GM23338 (cell line): Measurements from ENCODE around the gene SRD5A3.

Experiments used
- CREB1 ChIP-seq: fragments of 250-450 bp; sonication (Bioruptor Pico); IDR thresholded peaks from 2 replicates; pipeline ENCODE4 v1.5.0; 2020; ENCODE audit warnings: low read depth, mild to moderate bottlenecking, moderate library complexity
- EZH2 ChIP-seq: fragments of 200-600 bp; sonication (generic); IDR thresholded peaks from one replicate; pipeline ENCODE4 v1.8.0; 2017; ENCODE audit warnings: antibody characterized with exemption, mild to moderate bottlenecking, low read depth; ENCODE audit not compliant: unreplicated experiment
- TF ChIP-seq, protein P1 (sequence below), 2 experiments: fragments of 200-600 bp in 1 of 2; sonication (generic) in 1 of 2; conservative IDR thresholded peaks; 2 replicates each; pipeline versions ENCODE4 v1.5.1 to v1.6.1; 2016 to 2017; ENCODE audit warnings: antibody characterized with exemption in 2 of 2, low read depth in 2 of 2, mild to moderate bottlenecking in 2 of 2, moderate library complexity in 1 of 2
- TF ChIP-seq, protein P2 (sequence below): IDR thresholded peaks from one replicate; pipeline ENCODE4 v1.6.1; 2018; ENCODE audit warnings: antibody characterized with exemption; ENCODE audit not compliant: unreplicated experiment

DNA sequence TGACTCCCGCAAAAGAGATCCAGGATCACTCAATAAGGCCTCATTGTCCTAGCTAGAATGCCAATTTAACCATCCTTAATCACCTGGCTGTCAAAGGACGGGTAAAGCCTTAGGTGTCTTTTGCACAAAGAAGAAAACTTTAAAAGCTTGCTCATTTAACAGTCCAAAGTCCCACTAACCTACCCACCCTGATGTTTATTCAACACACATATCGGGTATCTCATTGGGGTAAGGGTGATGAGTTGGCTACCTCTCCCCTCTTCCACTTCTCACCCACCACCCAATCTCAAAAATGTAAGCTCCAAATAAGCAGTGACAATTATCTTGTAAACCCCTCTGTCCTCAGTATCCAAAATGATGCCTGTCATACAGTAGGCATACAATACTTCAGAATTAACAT is 988 bp upstream of the SRD5A3 start:
- TF ChIP-seq, protein P1, sequence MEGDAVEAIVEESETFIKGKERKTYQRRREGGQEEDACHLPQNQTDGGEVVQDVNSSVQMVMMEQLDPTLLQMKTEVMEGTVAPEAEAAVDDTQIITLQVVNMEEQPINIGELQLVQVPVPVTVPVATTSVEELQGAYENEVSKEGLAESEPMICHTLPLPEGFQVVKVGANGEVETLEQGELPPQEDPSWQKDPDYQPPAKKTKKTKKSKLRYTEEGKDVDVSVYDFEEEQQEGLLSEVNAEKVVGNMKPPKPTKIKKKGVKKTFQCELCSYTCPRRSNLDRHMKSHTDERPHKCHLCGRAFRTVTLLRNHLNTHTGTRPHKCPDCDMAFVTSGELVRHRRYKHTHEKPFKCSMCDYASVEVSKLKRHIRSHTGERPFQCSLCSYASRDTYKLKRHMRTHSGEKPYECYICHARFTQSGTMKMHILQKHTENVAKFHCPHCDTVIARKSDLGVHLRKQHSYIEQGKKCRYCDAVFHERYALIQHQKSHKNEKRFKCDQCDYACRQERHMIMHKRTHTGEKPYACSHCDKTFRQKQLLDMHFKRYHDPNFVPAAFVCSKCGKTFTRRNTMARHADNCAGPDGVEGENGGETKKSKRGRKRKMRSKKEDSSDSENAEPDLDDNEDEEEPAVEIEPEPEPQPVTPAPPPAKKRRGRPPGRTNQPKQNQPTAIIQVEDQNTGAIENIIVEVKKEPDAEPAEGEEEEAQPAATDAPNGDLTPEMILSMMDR (conservative IDR thresholded peaks at IDR 0.05; ENCODE audit: low read depth in 2 of 2) = no peak
- TF ChIP-seq, protein P2, sequence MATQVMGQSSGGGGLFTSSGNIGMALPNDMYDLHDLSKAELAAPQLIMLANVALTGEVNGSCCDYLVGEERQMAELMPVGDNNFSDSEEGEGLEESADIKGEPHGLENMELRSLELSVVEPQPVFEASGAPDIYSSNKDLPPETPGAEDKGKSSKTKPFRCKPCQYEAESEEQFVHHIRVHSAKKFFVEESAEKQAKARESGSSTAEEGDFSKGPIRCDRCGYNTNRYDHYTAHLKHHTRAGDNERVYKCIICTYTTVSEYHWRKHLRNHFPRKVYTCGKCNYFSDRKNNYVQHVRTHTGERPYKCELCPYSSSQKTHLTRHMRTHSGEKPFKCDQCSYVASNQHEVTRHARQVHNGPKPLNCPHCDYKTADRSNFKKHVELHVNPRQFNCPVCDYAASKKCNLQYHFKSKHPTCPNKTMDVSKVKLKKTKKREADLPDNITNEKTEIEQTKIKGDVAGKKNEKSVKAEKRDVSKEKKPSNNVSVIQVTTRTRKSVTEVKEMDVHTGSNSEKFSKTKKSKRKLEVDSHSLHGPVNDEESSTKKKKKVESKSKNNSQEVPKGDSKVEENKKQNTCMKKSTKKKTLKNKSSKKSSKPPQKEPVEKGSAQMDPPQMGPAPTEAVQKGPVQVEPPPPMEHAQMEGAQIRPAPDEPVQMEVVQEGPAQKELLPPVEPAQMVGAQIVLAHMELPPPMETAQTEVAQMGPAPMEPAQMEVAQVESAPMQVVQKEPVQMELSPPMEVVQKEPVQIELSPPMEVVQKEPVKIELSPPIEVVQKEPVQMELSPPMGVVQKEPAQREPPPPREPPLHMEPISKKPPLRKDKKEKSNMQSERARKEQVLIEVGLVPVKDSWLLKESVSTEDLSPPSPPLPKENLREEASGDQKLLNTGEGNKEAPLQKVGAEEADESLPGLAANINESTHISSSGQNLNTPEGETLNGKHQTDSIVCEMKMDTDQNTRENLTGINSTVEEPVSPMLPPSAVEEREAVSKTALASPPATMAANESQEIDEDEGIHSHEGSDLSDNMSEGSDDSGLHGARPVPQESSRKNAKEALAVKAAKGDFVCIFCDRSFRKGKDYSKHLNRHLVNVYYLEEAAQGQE = no peak
- no peak for TF ChIP-seq CREB1 (CRISPR knock-in tag)
- TF ChIP-seq EZH2 = no peak
